HG03558 (cell line): ENCODE results near the gene APC.

Experiments used
- ATAC-seq: cut with Tn5 transposase; IDR thresholded peaks from one replicate; pipeline ENCODE4 v1.9.1; 2021; ENCODE audit warnings: moderate number of reproducible peaks; ENCODE audit not compliant: unreplicated experiment; ENCODE audit errors: extremely low read depth

The APC gene

GRCh38 chr5:112776301-112776856 is 38.7 kb downstream of the APC start:
- no peak for ATAC-seq

GRCh38 chr5:112779531-112779930 is 41.8 kb downstream of the APC start:
- ATAC-seq = no peak

- ATAC-seq = no peak
These were observed 47.0 kb downstream of the APC start for GRCh38 chr5:112784726-112785125.

- no peak for ATAC-seq
These were observed 49.6 kb downstream of the APC start for GRCh38 chr5:112787261-112787660.

- ATAC-seq = no peak
These were observed 50.2 kb downstream of the APC start for GRCh38 chr5:112787896-112788295.

GRCh38 chr5:112793201-112793600 is 55.5 kb downstream of the APC start:
- no peak for ATAC-seq

GRCh38 chr5:112794410-112794809 is 56.7 kb downstream of the APC start:
- ATAC-seq = no peak

GRCh38 chr5:112795342-112795741 is 57.7 kb downstream of the APC start:
- ATAC-seq = no peak

- ATAC-seq = no peak
These were observed 58.4 kb downstream of the APC start for GRCh38 chr5:112795944-112796678.

GRCh38 chr5:112799661-112800060 is 62.0 kb downstream of the APC start:
- no peak for ATAC-seq

GRCh38 chr5:112800891-112801290 is 63.2 kb downstream of the APC start:
- ATAC-seq = no peak

GRCh38 chr5:112811023-112811422 is 73.3 kb downstream of the APC start:
- ATAC-seq = no peak

- ATAC-seq = no peak
These were observed 74.9 kb downstream of the APC start for GRCh38 chr5:112812549-112812948.

GRCh38 chr5:112820246-112820645 is 82.6 kb downstream of the APC start:
- no peak for ATAC-seq

- no peak for ATAC-seq
These were observed 84.8 kb downstream of the APC start for GRCh38 chr5:112822456-112822855.

- no peak for ATAC-seq
These were observed 85.5 kb downstream of the APC start for GRCh38 chr5:112823181-112823580.

- ATAC-seq = no peak
These were observed 86.0 kb downstream of the APC start for GRCh38 chr5:112823656-112824055.

- no peak for ATAC-seq
These were observed 86.5 kb downstream of the APC start for GRCh38 chr5:112824197-112824596.

- no peak for ATAC-seq
These were observed 92.7 kb downstream of the APC start for GRCh38 chr5:112830378-112830777.

GRCh38 chr5:112833971-112834370 is 96.3 kb downstream of the APC start:
- no peak for ATAC-seq

GRCh38 chr5:112844489-112844888 is 106.8 kb downstream of the APC start:
- no peak for ATAC-seq

- no peak for ATAC-seq
These were observed 108.9 kb downstream of the APC start for GRCh38 chr5:112846556-112846955.
